Upper lobe of left lung (tissue), 6 donors: ENCODE results near the gene ZNF32. TPM values are rescaled to one million over a fixed set of nuclear protein-coding genes. Genes with fewer than 3 reads are reported as not detected.

Source experiments
- ATAC-seq, 2 donors: fragments of 200-7000 bp; cut with Tn5 transposase; one replicate each; pipeline ENCODE4 v1.9.1; 2022; ENCODE audit warnings: mild to moderate bottlenecking in 2 of 2, moderate library complexity in 2 of 2; ENCODE audit not compliant: low FRiP score in 2 of 2
- DNase-seq, 2 donors: peaks; one replicate each; pipeline ENCODE4 v3.0.0-alpha.2; 2019 to 2020
- H3K27ac ChIP-seq, 4 donors: fragments of 200-600 bp; sonication (generic); one replicate each; pipeline ENCODE4 v1.5.1; 2016 to 2019
- H3K27me3 ChIP-seq, 4 donors: fragments of 200-600 bp; sonication (generic); one replicate each; pipeline ENCODE4 v1.5.1; 2017 to 2019
- H3K36me3 ChIP-seq, 4 donors: fragments of 200-600 bp; sonication (generic); one replicate each; pipeline ENCODE4 v1.5.1; 2016 to 2019
- H3K4me1 ChIP-seq, 4 donors: fragments of 200-600 bp; sonication (generic); one replicate each; pipeline ENCODE4 v1.5.1; 2018 to 2019
- H3K4me3 ChIP-seq, 4 donors: fragments of 200-600 bp; sonication (generic); one replicate each; pipeline ENCODE4 v1.5.1; 2017 to 2019; ENCODE audit warnings: mild to moderate bottlenecking in 2 of 4, moderate library complexity in 1 of 4
- H3K9me3 ChIP-seq, 4 donors: fragments of 200-600 bp; sonication (generic); one replicate each; pipeline ENCODE4 v1.5.1; 2018 to 2019
- CTCF ChIP-seq, 6 experiments: fragments of 450-650 bp in 4 of 6; fragments of 200-600 bp in 2 of 6; sonication (generic) in 2 of 6; IDR thresholded peaks; one replicate each; pipeline ENCODE4 v1.5.1; 2016 to 2019; ENCODE audit warnings: antibody characterized with exemption in 6 of 6
- EP300 ChIP-seq, 4 donors: sonication (generic); formaldehyde crosslinking; IDR thresholded peaks; one replicate each; pipeline ENCODE4 v1.5.1; 2017; ENCODE audit warnings: antibody characterized with exemption in 4 of 4, control low read depth in 2 of 4
- POLR2A ChIP-seq, 4 donors: fragments of 450-650 bp; IDR thresholded peaks; one replicate each; pipeline ENCODE4 v1.5.1; 2016 to 2017; ENCODE audit warnings: antibody characterized with exemption in 4 of 4, mild to moderate bottlenecking in 2 of 4
- POLR2AphosphoS5 ChIP-seq, 2 donors: sonication (generic); formaldehyde crosslinking; IDR thresholded peaks; one replicate each; pipeline ENCODE4 v1.5.1; 2017; ENCODE audit warnings: antibody characterized with exemption in 2 of 2
- WGBS, 2 donors: methylation state at CpG; one replicate each; pipeline ENCODE4 v1.1.5; 2017 to 2018; 5-methylcytosine and 5-hydroxymethylcytosine counted together
- total RNA-seq, 6 donors: library from RNA; depleted of rRNA in 4 of 6; stranded (reverse); fragments of >200 nt in 4 of 6; gene quantifications; one replicate each; pipeline versions ENCODE4 v1.1.0 to v1.2.1, GENCODE V29; 2016 to 2021
- donor health status: DM: no; HTN: no; CAD: no; lungs with moderate emphysema.
- donor health status: DM: no; HTN: yes; CAD: no; lungs with severe emphysema.

ZNF32 gene
- total RNA-seq, 6 donors from 2014 or later, result 16.8 to 36.8 (median 26.8) TPM

- no peaks in the 10 kb centered on the region for H3K27me3 ChIP-seq
- no peaks in the 10 kb centered on the region for H3K36me3 ChIP-seq
- no peak for TF ChIP-seq CTCF (IDR thresholded peaks at IDR 0.05)
- no peak for TF ChIP-seq POLR2A (IDR thresholded peaks at IDR 0.05)
- TF ChIP-seq EP300 (IDR thresholded peaks at IDR 0.05), result no peak
- TF ChIP-seq POLR2AphosphoS5 (IDR thresholded peaks at IDR 0.05), result no peak
- H3K27ac ChIP-seq, result no peak overlapping the region
- H3K4me3 ChIP-seq, result no peak overlapping the region
- H3K9me3 ChIP-seq, result no peaks in the 10 kb centered on the region
- ATAC-seq (no peak), DNase-seq (no peak)
- no peaks in the 10 kb centered on the region for H3K4me1 ChIP-seq
- WGBS, 2 donors, result 81 to 86% methylated on average over 7 to 8 of the region's 8 CpGs
Measured at GRCh38 chr10:43655311-43655710, 6.6 kb upstream of the ZNF32 start.

- no peak for DNase-seq
- H3K9me3 ChIP-seq, result no peaks in the 10 kb centered on the region
- H3K4me3 ChIP-seq, result no peak overlapping the region
- TF ChIP-seq POLR2AphosphoS5 (IDR thresholded peaks at IDR 0.05), result no peak
- TF ChIP-seq POLR2A (IDR thresholded peaks at IDR 0.05), result no peak
- no peak for TF ChIP-seq EP300 (IDR thresholded peaks at IDR 0.05)
- TF ChIP-seq CTCF (IDR thresholded peaks at IDR 0.05), result no peak
- no peak for ATAC-seq
- H3K27me3 ChIP-seq, result no peaks in the 10 kb centered on the region
- no peak overlapping the region for H3K27ac ChIP-seq
- no peaks in the 10 kb centered on the region for H3K36me3 ChIP-seq
- 51 to 66% methylated on average over 2 of the region's 2 CpGs for WGBS, 2 donors
- H3K4me1 ChIP-seq, result peaks cover 0 to 6% (median 0%) of the 10 kb centered on the region in 4 donors
Measured at GRCh38 chr10:43653746-43654145, 5.1 kb upstream of the ZNF32 start.

GRCh38 chr10:43649185-43649523, 473 bp upstream of the ZNF32 start:
- DNase-seq (no peak), ATAC-seq (peak in 1 of 2 donors; percentile 28)
- H3K27ac ChIP-seq, result peak overlapping the region; percentile 78 to 86 (median 84)
- TF ChIP-seq EP300 (IDR thresholded peaks at IDR 0.05) (no peak), POLR2AphosphoS5 (IDR thresholded peaks at IDR 0.05) (no peak), CTCF (IDR thresholded peaks at IDR 0.05) (no peak), POLR2A (IDR thresholded peaks at IDR 0.05) (no peak)
- 25 to 36% methylated on average over 10 to 14 of the region's 14 CpGs for WGBS, 2 donors
- H3K36me3 ChIP-seq, result peaks cover 10 to 21% (median 17%) of the 10 kb centered on the region in 4 donors
- H3K27me3 ChIP-seq, result no peaks in the 10 kb centered on the region
- peaks cover 0 to 14% (median 3%) of the 10 kb centered on the region in 4 donors for H3K4me1 ChIP-seq
- peaks cover 22 to 30% (median 25%) of the 10 kb centered on the region in 4 donors for H3K9me3 ChIP-seq
- peak overlapping the region; percentile 24 to 87 (median 68) for H3K4me3 ChIP-seq

GRCh38 chr10:43648095-43648397, 635 bp downstream of the ZNF32 start:
- Histone ChIP-seq H3K36me3 (peaks cover 11 to 32% (median 28%) of the 10 kb centered on the region in 4 donors), H3K27ac (peak overlapping the region; percentile 78 to 86 (median 84)), H3K9me3 (peaks cover 33 to 41% (median 37%) of the 10 kb centered on the region in 4 donors), H3K4me1 (peaks cover 0 to 14% (median 3%) of the 10 kb centered on the region in 4 donors), H3K27me3 (no peaks in the 10 kb centered on the region), H3K4me3 (peak overlapping the region; percentile 24 to 87 (median 68))
- ATAC-seq, result no peak
- TF ChIP-seq POLR2AphosphoS5 (IDR thresholded peaks at IDR 0.05) (no peak), POLR2A (IDR thresholded peaks at IDR 0.05) (no peak), EP300 (IDR thresholded peaks at IDR 0.05) (no peak), CTCF (IDR thresholded peaks at IDR 0.05) (no peak)
- WGBS, 2 donors, result 45 to 63% methylated on average over 7 to 9 of the region's 9 CpGs
- DNase-seq, result no peak

- H3K27me3 ChIP-seq, result no peaks in the 10 kb centered on the region
- H3K9me3 ChIP-seq, result peaks cover 37 to 45% (median 41%) of the 10 kb centered on the region in 4 donors
- H3K4me3 ChIP-seq, result peak overlapping the region in 2 of 4 donors; percentile 83 to 87
- H3K36me3 ChIP-seq, result peaks cover 11 to 37% (median 30%) of the 10 kb centered on the region in 4 donors
- no peak for DNase-seq
- H3K4me1 ChIP-seq, result peaks cover 0 to 14% (median 3%) of the 10 kb centered on the region in 4 donors
- 96 to 98% methylated on average over 6 of the region's 6 CpGs for WGBS, 2 donors
- no peak for TF ChIP-seq POLR2A (IDR thresholded peaks at IDR 0.05)
- TF ChIP-seq EP300 (IDR thresholded peaks at IDR 0.05), result no peak
- TF ChIP-seq CTCF (IDR thresholded peaks at IDR 0.05), result no peak
- TF ChIP-seq POLR2AphosphoS5 (IDR thresholded peaks at IDR 0.05), result no peak
- H3K27ac ChIP-seq, result no peak overlapping the region
- ATAC-seq, result no peak
Measured at GRCh38 chr10:43647576-43647975, 1.1 kb downstream of the ZNF32 start.
